ENCODE data around the gene ZBTB7C. TPM values are rescaled to one million over a fixed set of nuclear protein-coding genes. Genes with fewer than 3 reads are reported as not detected.

Gene ZBTB7C
- polyA plus RNA-seq, 1 of the 3 experiments (the other 2 are of a cell fraction) = 0.05 TPM

GRCh38 chr18:48037481-48038271 is 371.5 kb downstream of the ZBTB7C start:
- POLR2A ChIA-PET = interaction anchor here (0.7 to 1.4 kb wide), 6 partner anchors 14 to 191 kb away, joined by 3 to 5 read pairs (median 3); no protein-coding TSS in a partner anchor
- DNase-seq = peak; percentile 51
- H4K20me1 ChIP-seq (ENCODE audit: insufficient read depth) = no peaks in the 10 kb centered on the region
- H3K27me3 ChIP-seq (ENCODE audit: insufficient read depth) = no peaks in the 10 kb centered on the region
- H3K9me2 ChIP-seq = no peaks in the 10 kb centered on the region
- peak overlapping the region in 1 of 2 experiments; percentile 100; a peak in 2 of 4 replicates for H3K27ac ChIP-seq (ENCODE audit: low read depth in 2 of 2, low read length in 1 of 2)
- CTCF ChIA-PET = interaction anchor here (0.5 to 20.7 kb wide), 24 partner anchors 8 to 428 kb away, joined by 3 to 333 read pairs (median 3); no protein-coding TSS in a partner anchor
- peaks cover 0 to 73% of the 10 kb centered on the region in 2 experiments; a peak in 1 of 4 replicates for H3K4me1 ChIP-seq (ENCODE audit: control insufficient read depth in 1 of 2, insufficient read depth in 2 of 2, low read depth in 1 of 2, low read length in 1 of 2)
- H3K4me2 ChIP-seq = no peak overlapping the region
- no peaks in the 10 kb centered on the region for H3K36me3 ChIP-seq (replicated peaks in 1 of 2; ENCODE audit: control insufficient read depth in 1 of 2, insufficient read depth in 2 of 2, low read length in 1 of 2)
- H3F3A ChIP-seq (replicated peaks; ENCODE audit: insufficient read depth) = no peaks in the 10 kb centered on the region
- no peak overlapping the region for H3K4me3 ChIP-seq (ENCODE audit: low read depth in 2 of 2, low read length in 1 of 2)
- TF ChIP-seq POLR2AphosphoS5 (IDR thresholded peaks at IDR 0.05; ENCODE audit: low read depth, low read length) = no peak
- no peak for TF ChIP-seq NRF1 (IDR thresholded peaks at IDR 0.05; ENCODE audit: low read depth, low read length)
- TF ChIP-seq TAF1 (IDR thresholded peaks at IDR 0.05; ENCODE audit: borderline replicate concordance, low read depth, low read length) = no peak
- no peak for TF ChIP-seq GATA2 (CRISPR knock-in tag; IDR thresholded peaks at IDR 0.05)
- TF ChIP-seq YY1 (IDR thresholded peaks at IDR 0.05; ENCODE audit: low read depth) = no peak
- peak; percentile 41 for TF ChIP-seq SMC3 (IDR thresholded peaks at IDR 0.05; ENCODE audit: low read depth, low read length)
- TF ChIP-seq, protein P1, sequence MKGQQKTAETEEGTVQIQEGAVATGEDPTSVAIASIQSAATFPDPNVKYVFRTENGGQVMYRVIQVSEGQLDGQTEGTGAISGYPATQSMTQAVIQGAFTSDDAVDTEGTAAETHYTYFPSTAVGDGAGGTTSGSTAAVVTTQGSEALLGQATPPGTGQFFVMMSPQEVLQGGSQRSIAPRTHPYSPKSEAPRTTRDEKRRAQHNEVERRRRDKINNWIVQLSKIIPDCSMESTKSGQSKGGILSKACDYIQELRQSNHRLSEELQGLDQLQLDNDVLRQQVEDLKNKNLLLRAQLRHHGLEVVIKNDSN (IDR thresholded peaks at IDR 0.05; ENCODE audit: borderline replicate concordance, low read depth) = no peak
- no peak for TF ChIP-seq RFX5 (IDR thresholded peaks at IDR 0.05; ENCODE audit: low read length)
- TF ChIP-seq, protein P2, sequence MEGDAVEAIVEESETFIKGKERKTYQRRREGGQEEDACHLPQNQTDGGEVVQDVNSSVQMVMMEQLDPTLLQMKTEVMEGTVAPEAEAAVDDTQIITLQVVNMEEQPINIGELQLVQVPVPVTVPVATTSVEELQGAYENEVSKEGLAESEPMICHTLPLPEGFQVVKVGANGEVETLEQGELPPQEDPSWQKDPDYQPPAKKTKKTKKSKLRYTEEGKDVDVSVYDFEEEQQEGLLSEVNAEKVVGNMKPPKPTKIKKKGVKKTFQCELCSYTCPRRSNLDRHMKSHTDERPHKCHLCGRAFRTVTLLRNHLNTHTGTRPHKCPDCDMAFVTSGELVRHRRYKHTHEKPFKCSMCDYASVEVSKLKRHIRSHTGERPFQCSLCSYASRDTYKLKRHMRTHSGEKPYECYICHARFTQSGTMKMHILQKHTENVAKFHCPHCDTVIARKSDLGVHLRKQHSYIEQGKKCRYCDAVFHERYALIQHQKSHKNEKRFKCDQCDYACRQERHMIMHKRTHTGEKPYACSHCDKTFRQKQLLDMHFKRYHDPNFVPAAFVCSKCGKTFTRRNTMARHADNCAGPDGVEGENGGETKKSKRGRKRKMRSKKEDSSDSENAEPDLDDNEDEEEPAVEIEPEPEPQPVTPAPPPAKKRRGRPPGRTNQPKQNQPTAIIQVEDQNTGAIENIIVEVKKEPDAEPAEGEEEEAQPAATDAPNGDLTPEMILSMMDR (IDR thresholded peaks at IDR 0.05) = peak; percentile 31
- TF ChIP-seq RAD21 (IDR thresholded peaks at IDR 0.05; ENCODE audit: low read length) = peak; percentile 70
- TF ChIP-seq EP300 (IDR thresholded peaks at IDR 0.05; ENCODE audit: borderline replicate concordance in 1 of 2, low read depth in 1 of 2, low read length in 1 of 2) = no peak
- no peak for TF ChIP-seq REST (IDR thresholded peaks at IDR 0.05; ENCODE audit: low read depth, low read length)
- peak; percentile 63; the same call in 1 of the 2 replicates for TF ChIP-seq FOXJ3 (CRISPR knock-in tag; IDR thresholded peaks at IDR 0.05)
- TF ChIP-seq MEF2A (IDR thresholded peaks at IDR 0.05; ENCODE audit: borderline replicate concordance, low read depth) = no peak
- TF ChIP-seq MXI1 (IDR thresholded peaks at IDR 0.05; ENCODE audit: low read depth, low read length) = no peak
- TF ChIP-seq GABPA (IDR thresholded peaks at IDR 0.05; ENCODE audit: low read depth) = no peak
- no peak for TF ChIP-seq TCF12 (IDR thresholded peaks at IDR 0.05)
- TF ChIP-seq TEAD4 (IDR thresholded peaks at IDR 0.05; ENCODE audit: borderline replicate concordance, insufficient read depth) = no peak
- 84% methylated on average over 10 of the region's 16 CpGs for WGBS (ENCODE audit: low lambda C conversion rate)
- no peaks in the 10 kb centered on the region for H3K79me2 ChIP-seq (ENCODE audit: insufficient read depth)
- H2AFZ ChIP-seq (ENCODE audit: low read depth) = no peak overlapping the region
- H3K9ac ChIP-seq = no peak overlapping the region
- no peaks in the 10 kb centered on the region for H3K9me3 ChIP-seq

Measured in SK-N-SH (cell line).